22Rv1 (cell line): ENCODE results near the gene DYNLL1.
A peak's percentile ranks its signal among the peaks of the same experiment; 100 is the strongest.

Experiments used
- H3K27ac ChIP-seq: fragments of 450-650 bp; 2 replicates; pipeline ENCODE4 v1.5.1; 2017
- ZFX ChIP-seq: fragments of 450-650 bp; IDR thresholded peaks from 2 replicates; pipeline ENCODE4 v1.6.1; 2017; ENCODE audit warnings: antibody characterized with exemption, borderline replicate concordance
- TF ChIP-seq, protein P1 (sequence below): fragments of 450-650 bp; IDR thresholded peaks from 2 replicates; pipeline ENCODE4 v1.5.1; 2017; ENCODE audit warnings: mild to moderate bottlenecking

DYNLL1 gene

DNA sequence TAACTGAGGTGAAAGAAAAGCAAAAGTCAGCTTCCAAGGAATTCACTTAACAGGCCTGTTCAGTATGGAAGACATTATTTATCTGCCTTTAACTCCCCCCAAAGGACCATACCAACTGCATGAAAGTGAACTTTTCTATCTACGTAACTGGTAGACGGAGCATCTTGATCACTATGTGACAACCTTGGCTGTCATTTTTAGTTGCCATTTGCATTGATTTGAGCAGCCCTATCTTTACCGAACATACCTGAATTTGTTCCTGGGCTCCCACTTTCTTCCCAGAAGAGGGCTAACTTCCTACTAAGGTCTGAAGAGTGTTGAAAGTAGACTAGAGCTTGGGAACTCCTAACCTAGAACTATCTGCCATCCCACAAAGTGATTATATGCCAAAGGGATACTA lies 35.8 kb upstream of the DYNLL1 start:
- H3K27ac ChIP-seq, result peak overlapping the region; percentile 17
- TF ChIP-seq ZFX, result no peak
- TF ChIP-seq, protein P1, sequence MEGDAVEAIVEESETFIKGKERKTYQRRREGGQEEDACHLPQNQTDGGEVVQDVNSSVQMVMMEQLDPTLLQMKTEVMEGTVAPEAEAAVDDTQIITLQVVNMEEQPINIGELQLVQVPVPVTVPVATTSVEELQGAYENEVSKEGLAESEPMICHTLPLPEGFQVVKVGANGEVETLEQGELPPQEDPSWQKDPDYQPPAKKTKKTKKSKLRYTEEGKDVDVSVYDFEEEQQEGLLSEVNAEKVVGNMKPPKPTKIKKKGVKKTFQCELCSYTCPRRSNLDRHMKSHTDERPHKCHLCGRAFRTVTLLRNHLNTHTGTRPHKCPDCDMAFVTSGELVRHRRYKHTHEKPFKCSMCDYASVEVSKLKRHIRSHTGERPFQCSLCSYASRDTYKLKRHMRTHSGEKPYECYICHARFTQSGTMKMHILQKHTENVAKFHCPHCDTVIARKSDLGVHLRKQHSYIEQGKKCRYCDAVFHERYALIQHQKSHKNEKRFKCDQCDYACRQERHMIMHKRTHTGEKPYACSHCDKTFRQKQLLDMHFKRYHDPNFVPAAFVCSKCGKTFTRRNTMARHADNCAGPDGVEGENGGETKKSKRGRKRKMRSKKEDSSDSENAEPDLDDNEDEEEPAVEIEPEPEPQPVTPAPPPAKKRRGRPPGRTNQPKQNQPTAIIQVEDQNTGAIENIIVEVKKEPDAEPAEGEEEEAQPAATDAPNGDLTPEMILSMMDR, result no peak

DNA sequence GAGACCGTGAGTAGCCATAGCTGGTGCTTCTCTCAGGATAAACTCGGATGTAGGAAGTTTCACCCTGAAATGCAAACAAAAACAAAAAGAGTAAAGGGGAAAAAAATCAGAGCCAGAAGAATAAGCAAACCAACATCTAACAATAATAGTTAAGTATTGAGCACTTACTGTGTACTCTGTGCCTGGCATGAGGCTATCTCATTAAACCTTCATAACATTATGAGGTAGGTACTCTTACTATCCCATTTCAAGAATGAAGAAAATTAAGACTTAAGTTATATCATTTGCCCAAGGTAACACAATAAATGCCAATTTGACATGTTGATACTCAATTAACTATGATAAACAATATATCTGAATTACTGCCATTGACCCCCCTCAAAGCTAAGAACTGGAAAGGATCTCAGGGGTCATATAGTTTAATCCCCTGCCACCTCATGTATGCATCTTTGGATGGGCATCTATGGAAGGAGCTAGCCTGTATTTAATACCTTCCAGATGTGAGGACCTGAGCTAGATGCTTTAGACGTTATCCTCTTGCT lies 33.7 kb upstream of the DYNLL1 start:
- TF ChIP-seq, protein P1, result no peak
- TF ChIP-seq ZFX, result no peak
- H3K27ac ChIP-seq, result peak overlapping the region; percentile 1; the same call in 1 of the 2 replicates

DNA sequence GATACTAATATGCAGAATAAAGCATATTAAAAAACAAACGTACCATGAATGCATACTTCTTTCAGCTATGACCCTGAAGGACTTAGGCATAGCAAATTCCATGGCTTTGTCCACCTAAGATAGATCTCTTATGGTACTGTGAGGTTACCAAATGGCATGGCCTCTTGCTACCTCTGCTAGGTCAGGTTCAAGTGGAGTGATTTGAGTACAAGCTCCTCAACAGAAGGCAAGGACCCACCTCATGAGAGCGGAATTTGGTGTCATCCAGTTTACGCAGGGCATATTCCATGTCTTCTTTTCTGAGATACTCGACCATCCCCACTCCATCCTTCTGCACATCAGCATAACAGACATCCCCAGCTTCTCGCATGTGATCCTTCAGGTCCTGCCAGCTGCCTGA lies 32.2 kb upstream of the DYNLL1 start:
- no peak overlapping the region for H3K27ac ChIP-seq
- TF ChIP-seq, protein P1, result no peak
- TF ChIP-seq ZFX, result no peak

DNA sequence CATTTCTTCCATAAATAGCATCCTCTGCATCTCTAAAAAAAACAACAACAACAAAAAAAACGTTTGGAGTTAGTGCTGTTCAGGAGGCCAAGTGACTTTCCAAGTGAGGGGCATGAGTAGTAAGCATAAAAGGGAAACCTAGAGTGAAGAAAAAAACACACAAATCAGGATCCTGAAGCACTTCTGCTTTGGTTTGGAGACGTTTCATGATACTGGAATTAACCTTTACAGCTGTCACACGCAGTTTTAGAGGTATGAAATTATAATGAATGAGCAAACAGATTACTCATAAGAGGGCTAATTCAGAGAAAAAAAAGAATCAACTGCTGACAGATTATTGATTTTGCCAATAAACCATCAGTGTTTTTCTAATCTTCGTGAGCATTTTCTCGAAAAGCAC lies 30.2 kb upstream of the DYNLL1 start:
- no peak for TF ChIP-seq ZFX
- TF ChIP-seq, protein P1, result no peak
- no peak overlapping the region; the same call in 1 of the 2 replicates for H3K27ac ChIP-seq

DNA sequence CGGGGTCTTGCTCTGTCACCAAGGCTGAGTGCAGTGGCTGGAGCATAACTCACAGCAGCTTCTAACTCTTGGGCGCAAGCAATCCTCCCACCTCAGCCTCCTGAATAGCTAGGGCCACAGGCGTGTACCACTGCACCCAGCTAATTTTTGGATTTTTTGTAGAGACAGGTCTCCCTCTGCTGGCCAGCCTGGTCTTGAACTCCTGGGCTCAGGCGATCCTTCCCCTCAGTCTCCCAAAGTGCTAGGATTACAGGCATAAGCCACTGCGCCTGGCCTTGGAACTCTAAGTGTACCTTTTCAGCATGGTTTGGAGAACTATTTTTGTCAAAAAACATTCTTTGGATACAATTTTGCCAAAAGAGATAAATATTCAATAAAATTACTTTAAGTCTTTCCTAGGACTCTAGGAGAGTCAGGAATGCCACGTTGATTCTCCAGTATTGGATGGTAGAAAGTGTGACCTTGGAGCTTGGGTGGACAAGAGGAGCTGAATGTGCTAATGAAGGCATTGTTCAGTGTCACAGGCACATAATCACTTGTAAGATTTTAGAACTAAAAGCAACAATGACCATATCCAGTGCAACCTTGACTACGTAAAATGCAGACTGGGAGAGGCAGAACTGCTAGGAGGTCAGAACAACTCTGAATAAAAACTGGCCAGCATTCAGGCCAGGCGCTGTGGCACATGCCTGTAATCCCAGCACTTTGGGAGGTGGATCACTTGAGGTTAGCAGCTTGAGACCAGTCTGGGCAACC lies 29.2 kb upstream of the DYNLL1 start:
- TF ChIP-seq, protein P1, result peak; percentile 81
- no peak for TF ChIP-seq ZFX
- peak overlapping the region; percentile 19; the same call in 1 of the 2 replicates for H3K27ac ChIP-seq

DNA sequence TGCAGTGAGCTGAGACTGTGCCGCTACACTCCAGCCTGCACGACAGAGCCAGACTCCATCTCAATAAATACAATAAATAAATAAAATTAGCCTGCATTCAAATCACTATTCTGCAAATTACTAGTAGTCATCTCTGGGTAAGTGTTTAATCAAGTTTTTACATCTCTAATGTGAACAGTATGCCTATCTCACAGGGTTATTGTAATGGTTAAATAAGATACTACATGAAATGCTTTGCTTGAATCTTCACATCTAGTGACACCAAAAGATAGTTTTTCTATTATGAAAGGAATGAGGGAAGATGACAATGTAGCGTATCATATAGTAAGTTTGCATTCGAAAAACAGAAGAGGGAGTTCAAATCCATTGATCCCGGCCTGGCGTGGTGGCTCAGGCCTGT lies 28.5 kb upstream of the DYNLL1 start:
- TF ChIP-seq ZFX, result no peak
- TF ChIP-seq, protein P1, result no peak
- peak overlapping the region; percentile 19; the same call in 1 of the 2 replicates for H3K27ac ChIP-seq

DNA sequence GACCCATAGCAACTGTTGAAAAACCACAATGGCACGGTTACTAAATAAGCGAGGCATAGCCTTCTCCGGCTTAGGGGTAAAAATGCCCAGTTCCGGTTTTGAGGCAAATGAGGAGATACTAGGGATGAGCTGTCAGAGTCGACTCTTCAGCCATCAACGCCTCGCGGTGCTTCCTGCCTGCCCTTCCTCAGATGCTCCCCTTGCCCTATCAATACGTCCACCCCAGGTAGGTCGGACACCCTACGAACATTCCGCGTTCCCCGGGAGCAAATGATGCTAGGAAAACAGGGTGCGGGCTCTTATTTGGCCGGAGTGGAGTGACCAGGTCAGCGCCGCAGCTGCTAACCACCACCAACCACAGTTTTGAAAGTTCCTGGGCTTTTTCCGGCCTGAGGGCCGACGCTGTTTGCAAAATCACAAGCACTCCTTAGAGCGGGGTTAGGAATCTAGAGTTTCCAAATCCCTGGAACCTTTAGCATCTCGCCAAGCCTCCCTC lies 27.5 kb upstream of the DYNLL1 start:
- peak overlapping the region; percentile 89 for H3K27ac ChIP-seq
- TF ChIP-seq, protein P1, result no peak
- no peak for TF ChIP-seq ZFX
